HG03135 (cell line): ENCODE data around the gene GPR39.

Experiments used
- ATAC-seq: cut with Tn5 transposase; IDR thresholded peaks from one replicate; pipeline ENCODE4 v1.9.1; 2021; ENCODE audit warnings: mild to moderate bottlenecking, moderate library complexity; ENCODE audit not compliant: unreplicated experiment

Gene GPR39

GRCh38 chr2:132595693-132596092 is 179.1 kb downstream of the GPR39 start:
- no peak for ATAC-seq

- no peak for ATAC-seq
Measured at GRCh38 chr2:132597166-132597565, 180.6 kb downstream of the GPR39 start.

- ATAC-seq: no peak
Measured at GRCh38 chr2:132597831-132598230, 181.2 kb downstream of the GPR39 start.

GRCh38 chr2:132598536-132598935 is 181.9 kb downstream of the GPR39 start:
- ATAC-seq: no peak

GRCh38 chr2:132599556-132599955 is 183.0 kb downstream of the GPR39 start:
- ATAC-seq: no peak

- ATAC-seq: no peak
Measured at GRCh38 chr2:132604561-132604960, 188.0 kb downstream of the GPR39 start.

- no peak for ATAC-seq
Measured at GRCh38 chr2:132605236-132606180, 188.9 kb downstream of the GPR39 start.

- ATAC-seq: no peak
Measured at GRCh38 chr2:132606649-132607048, 190.0 kb downstream of the GPR39 start.

- no peak for ATAC-seq
Measured at GRCh38 chr2:132607426-132608090, 191.0 kb downstream of the GPR39 start.

GRCh38 chr2:132608311-132608710 is 191.7 kb downstream of the GPR39 start:
- ATAC-seq: no peak

GRCh38 chr2:132609101-132609890 is 192.7 kb downstream of the GPR39 start:
- no peak for ATAC-seq

- ATAC-seq: no peak
Measured at GRCh38 chr2:132611719-132612118, 195.1 kb downstream of the GPR39 start.

- no peak for ATAC-seq
Measured at GRCh38 chr2:132615329-132616085, 198.9 kb downstream of the GPR39 start.

- ATAC-seq: no peak
Measured at GRCh38 chr2:132617989-132618388, 201.4 kb downstream of the GPR39 start.

- ATAC-seq: no peak
Measured at GRCh38 chr2:132618734-132619133, 202.1 kb downstream of the GPR39 start.

- ATAC-seq: no peak
Measured at GRCh38 chr2:132620115-132620514, 203.5 kb downstream of the GPR39 start.

GRCh38 chr2:132621131-132621875 is 204.7 kb downstream of the GPR39 start:
- ATAC-seq: no peak

- no peak for ATAC-seq
Measured at GRCh38 chr2:132623096-132623839, 206.7 kb downstream of the GPR39 start.

GRCh38 chr2:132627536-132627935 is 210.9 kb downstream of the GPR39 start:
- no peak for ATAC-seq
